Right ventricle myocardium inferior (tissue), 1 donor: ENCODE data around the gene LDAH. TPM values are rescaled to one million over a fixed set of nuclear protein-coding genes. Genes with fewer than 3 reads are reported as not detected.

ENCODE experiments used
- ATAC-seq: fragments of 200-7000 bp; cut with Tn5 transposase; one replicate; pipeline ENCODE4 v1.9.1; 2020; ENCODE audit warnings: mild to moderate bottlenecking, moderate library complexity
- DNase-seq: peaks from one replicate; pipeline ENCODE4 v3.0.0; 2021; ENCODE audit errors: missing footprints
- intact Hi-C: fragments of 100-400 bp; cut with DNase I; formaldehyde crosslinking; loops from one replicate; pipeline ENCODE4 v1.11.0; 2022
- long read RNA-seq: library from polyadenylated mRNA; unstranded; transcript quantifications from one replicate; pipeline ENCODE4 v2.0.0, GENCODE V29; 2021
- total RNA-seq: library from RNA; stranded (reverse); fragmentation: NEBNext Ultra II Directional; extraction: Animal tissue kit (Norgen Biotek cat#: 25700); gene quantifications from one replicate; pipeline ENCODE4 v1.2.1, GENCODE V29; 2021
- donor health status: DM: no; HTN: yes; CAD: no; lungs with severe emphysema.

LDAH gene
- 5.8 TPM for total RNA-seq
- long read RNA-seq, partial matches to known transcripts: 0 of 5 reads
- long read RNA-seq, other reads (novel, unspliced or antisense): 1 of 5 reads

GRCh38 chr2:20822535-20823490, at the start of gene LDAH:
LDAH (minus strand) TSS chr2:20823101; CDS start chr2:20801463, 21,638 bp downstream.
- peak; percentile 94 for DNase-seq
- ATAC-seq: peak; percentile 95
- intact Hi-C loops: no loop called here

- intact Hi-C loops: no loop called here
- DNase-seq (no peak), ATAC-seq (no peak)
Measured at GRCh38 chr2:20868377-20868776, 45.5 kb upstream of the LDAH start.

GRCh38 chr2:20862850-20863249, 39.9 kb upstream of the LDAH start:
- DNase-seq: no peak
- no peak for ATAC-seq
- intact Hi-C loops: no loop called here

GRCh38 chr2:20855456-20855855, 32.6 kb upstream of the LDAH start:
- intact Hi-C loops: no loop called here
- no peak for ATAC-seq

GRCh38 chr2:20852670-20853069, 29.8 kb upstream of the LDAH start:
- intact Hi-C loops: no loop called here
- no peak for ATAC-seq
- no peak for DNase-seq

More at GRCh38 chr2:20855456-20855855, 32.6 kb upstream of the LDAH start:
- no peak for DNase-seq

GRCh38 chr2:20852139-20852538, 29.2 kb upstream of the LDAH start:
- no peak for ATAC-seq
- no peak for DNase-seq
- intact Hi-C loops: no loop called here

GRCh38 chr2:20844246-20844645, 21.3 kb upstream of the LDAH start:
- intact Hi-C loops: no loop called here
- ATAC-seq (no peak), DNase-seq (no peak)

- ATAC-seq (no peak), DNase-seq (no peak)
- intact Hi-C loops: no loop called here
Measured at GRCh38 chr2:20839052-20839451, 16.2 kb upstream of the LDAH start.

- DNase-seq (no peak), ATAC-seq (no peak)
- intact Hi-C loops: no loop called here
Measured at GRCh38 chr2:20838016-20838415, 15.1 kb upstream of the LDAH start.

GRCh38 chr2:20836521-20836920, 13.6 kb upstream of the LDAH start:
- intact Hi-C loops: no loop called here
- no peak for ATAC-seq
- DNase-seq: no peak

- intact Hi-C loops: no loop called here
- ATAC-seq: no peak
- no peak for DNase-seq
Measured at GRCh38 chr2:20834331-20834730, 11.4 kb upstream of the LDAH start.

- ATAC-seq: no peak
- intact Hi-C loops: no loop called here
- DNase-seq: no peak
Measured at GRCh38 chr2:20832606-20833005, 9.7 kb upstream of the LDAH start.

- ATAC-seq (no peak), DNase-seq (no peak)
- intact Hi-C loops: no loop called here
Measured at GRCh38 chr2:20829861-20830260, 7.0 kb upstream of the LDAH start.

- intact Hi-C loops: no loop called here
- DNase-seq (no peak), ATAC-seq (no peak)
Measured at GRCh38 chr2:20823917-20824316, 1.0 kb upstream of the LDAH start.

GRCh38 chr2:20818820-20819219, 4.1 kb downstream of the LDAH start:
- ATAC-seq (no peak), DNase-seq (no peak)
- intact Hi-C loops: no loop called here

GRCh38 chr2:20815216-20815615, 7.7 kb downstream of the LDAH start:
- intact Hi-C loops: no loop called here
- DNase-seq (no peak), ATAC-seq (no peak)

GRCh38 chr2:20812779-20813178, 10.1 kb downstream of the LDAH start:
- DNase-seq (no peak), ATAC-seq (no peak)
- intact Hi-C loops: no loop called here

- intact Hi-C loops: no loop called here
- DNase-seq (no peak), ATAC-seq (no peak)
Measured at GRCh38 chr2:20806286-20806685, 16.6 kb downstream of the LDAH start.

GRCh38 chr2:20803974-20804373, 18.9 kb downstream of the LDAH start:
- ATAC-seq (no peak), DNase-seq (no peak)
- intact Hi-C loops: no loop called here

- intact Hi-C loops: no loop called here
- ATAC-seq (no peak), DNase-seq (no peak)
Measured at GRCh38 chr2:20803226-20803682, 19.6 kb downstream of the LDAH start.
